Progenitor cell of endocrine pancreas (in vitro differentiated cells): Measurements from ENCODE around the gene B2M. TPM values are rescaled to one million over a fixed set of nuclear protein-coding genes. Genes with fewer than 3 reads are reported as not detected.

Experiments
- DNase-seq: peaks from one replicate; pipeline ENCODE4 v3.0.0; 2021; ENCODE audit warnings: low spot score; ENCODE audit not compliant: unreplicated experiment
- H3K27ac Mint-ChIP-seq: 2 replicates; pipeline ENCODE4 v1.8.0; 2021; ENCODE audit warnings: mild to moderate bottlenecking, moderate library complexity, mixed read lengths
- H3K27me3 Mint-ChIP-seq: 2 replicates; pipeline ENCODE4 v1.8.0; 2021; ENCODE audit warnings: mixed read lengths
- H3K36me3 Mint-ChIP-seq: 2 replicates; pipeline ENCODE4 v1.8.0; 2022; ENCODE audit warnings: mixed read lengths; ENCODE audit not compliant: insufficient read depth
- H3K4me1 Mint-ChIP-seq: 2 replicates; pipeline ENCODE4 v1.8.0; 2021; ENCODE audit warnings: low read depth, mixed read lengths
- H3K4me3 Mint-ChIP-seq: 2 replicates; pipeline ENCODE4 v1.8.0; 2021; ENCODE audit warnings: low read depth, mild to moderate bottlenecking, moderate library complexity, mixed read lengths
- H3K9me3 Mint-ChIP-seq: 2 replicates; pipeline ENCODE4 v1.8.0; 2021; ENCODE audit warnings: low read depth, mixed read lengths
- total RNA-seq: library from RNA; stranded (reverse); gene quantifications from 2 replicates; pipeline ENCODE4 v1.2.1, GENCODE V29; 2021
- TF ChIP-seq, protein P1 (sequence below): fragments of 200-600 bp; sonication (generic); IDR thresholded peaks from one replicate; pipeline ENCODE4 v1.5.0; 2021; ENCODE audit warnings: antibody characterized with exemption, mild to moderate bottlenecking; ENCODE audit not compliant: unreplicated experiment

The B2M gene
- total RNA-seq, 1 donor from 2014 or later, result 133 TPM

DNA sequence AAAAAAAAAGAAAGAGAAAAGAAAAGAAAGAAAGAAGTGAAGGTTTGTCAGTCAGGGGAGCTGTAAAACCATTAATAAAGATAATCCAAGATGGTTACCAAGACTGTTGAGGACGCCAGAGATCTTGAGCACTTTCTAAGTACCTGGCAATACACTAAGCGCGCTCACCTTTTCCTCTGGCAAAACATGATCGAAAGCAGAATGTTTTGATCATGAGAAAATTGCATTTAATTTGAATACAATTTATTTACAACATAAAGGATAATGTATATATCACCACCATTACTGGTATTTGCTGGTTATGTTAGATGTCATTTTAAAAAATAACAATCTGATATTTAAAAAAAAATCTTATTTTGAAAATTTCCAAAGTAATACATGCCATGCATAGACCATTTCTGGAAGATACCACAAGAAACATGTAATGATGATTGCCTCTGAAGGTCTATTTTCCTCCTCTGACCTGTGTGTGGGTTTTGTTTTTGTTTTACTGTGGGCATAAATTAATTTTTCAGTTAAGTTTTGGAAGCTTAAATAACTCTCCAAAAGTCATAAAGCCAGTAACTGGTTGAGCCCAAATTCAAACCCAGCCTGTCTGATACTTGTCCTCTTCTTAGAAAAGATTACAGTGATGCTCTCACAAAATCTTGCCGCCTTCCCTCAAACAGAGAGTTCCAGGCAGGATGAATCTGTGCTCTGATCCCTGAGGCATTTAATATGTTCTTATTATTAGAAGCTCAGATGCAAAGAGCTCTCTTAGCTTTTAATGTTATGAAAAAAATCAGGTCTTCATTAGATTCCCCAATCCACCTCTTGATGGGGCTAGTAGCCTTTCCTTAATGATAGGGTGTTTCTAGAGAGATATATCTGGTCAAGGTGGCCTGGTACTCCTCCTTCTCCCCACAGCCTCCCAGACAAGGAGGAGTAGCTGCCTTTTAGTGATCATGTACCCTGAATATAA, 2.0 kb downstream of the B2M start:
- Mint-ChIP-seq H3K4me1 (peaks cover 4% of the 10 kb centered on the region), H3K4me3 (peak overlapping the region; percentile 91), H3K36me3 (peaks cover 7% of the 10 kb centered on the region), H3K9me3 (no peaks in the 10 kb centered on the region), H3K27me3 (peaks cover 7% of the 10 kb centered on the region), H3K27ac (no peak overlapping the region)
- TF ChIP-seq, protein P1, sequence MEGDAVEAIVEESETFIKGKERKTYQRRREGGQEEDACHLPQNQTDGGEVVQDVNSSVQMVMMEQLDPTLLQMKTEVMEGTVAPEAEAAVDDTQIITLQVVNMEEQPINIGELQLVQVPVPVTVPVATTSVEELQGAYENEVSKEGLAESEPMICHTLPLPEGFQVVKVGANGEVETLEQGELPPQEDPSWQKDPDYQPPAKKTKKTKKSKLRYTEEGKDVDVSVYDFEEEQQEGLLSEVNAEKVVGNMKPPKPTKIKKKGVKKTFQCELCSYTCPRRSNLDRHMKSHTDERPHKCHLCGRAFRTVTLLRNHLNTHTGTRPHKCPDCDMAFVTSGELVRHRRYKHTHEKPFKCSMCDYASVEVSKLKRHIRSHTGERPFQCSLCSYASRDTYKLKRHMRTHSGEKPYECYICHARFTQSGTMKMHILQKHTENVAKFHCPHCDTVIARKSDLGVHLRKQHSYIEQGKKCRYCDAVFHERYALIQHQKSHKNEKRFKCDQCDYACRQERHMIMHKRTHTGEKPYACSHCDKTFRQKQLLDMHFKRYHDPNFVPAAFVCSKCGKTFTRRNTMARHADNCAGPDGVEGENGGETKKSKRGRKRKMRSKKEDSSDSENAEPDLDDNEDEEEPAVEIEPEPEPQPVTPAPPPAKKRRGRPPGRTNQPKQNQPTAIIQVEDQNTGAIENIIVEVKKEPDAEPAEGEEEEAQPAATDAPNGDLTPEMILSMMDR, result no peak
- DNase-seq, result no peak

DNA sequence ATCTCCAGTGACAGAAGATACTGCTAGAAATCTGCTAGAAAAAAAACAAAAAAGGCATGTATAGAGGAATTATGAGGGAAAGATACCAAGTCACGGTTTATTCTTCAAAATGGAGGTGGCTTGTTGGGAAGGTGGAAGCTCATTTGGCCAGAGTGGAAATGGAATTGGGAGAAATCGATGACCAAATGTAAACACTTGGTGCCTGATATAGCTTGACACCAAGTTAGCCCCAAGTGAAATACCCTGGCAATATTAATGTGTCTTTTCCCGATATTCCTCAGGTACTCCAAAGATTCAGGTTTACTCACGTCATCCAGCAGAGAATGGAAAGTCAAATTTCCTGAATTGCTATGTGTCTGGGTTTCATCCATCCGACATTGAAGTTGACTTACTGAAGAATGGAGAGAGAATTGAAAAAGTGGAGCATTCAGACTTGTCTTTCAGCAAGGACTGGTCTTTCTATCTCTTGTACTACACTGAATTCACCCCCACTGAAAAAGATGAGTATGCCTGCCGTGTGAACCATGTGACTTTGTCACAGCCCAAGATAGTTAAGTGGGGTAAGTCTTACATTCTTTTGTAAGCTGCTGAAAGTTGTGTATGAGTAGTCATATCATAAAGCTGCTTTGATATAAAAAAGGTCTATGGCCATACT, 4.0 kb downstream of the B2M start:
- H3K27me3 Mint-ChIP-seq, result peaks cover 7% of the 10 kb centered on the region
- DNase-seq, result no peak
- peaks cover 7% of the 10 kb centered on the region for H3K36me3 Mint-ChIP-seq
- H3K4me1 Mint-ChIP-seq, result peaks cover 4% of the 10 kb centered on the region
- TF ChIP-seq, protein P1, result no peak
- H3K9me3 Mint-ChIP-seq, result no peaks in the 10 kb centered on the region
- no peak overlapping the region for H3K4me3 Mint-ChIP-seq
- no peak overlapping the region for H3K27ac Mint-ChIP-seq

GRCh38 chr15:44715797-44716334, 4.5 kb downstream of the B2M start:
- no peak overlapping the region for H3K27ac Mint-ChIP-seq
- H3K36me3 Mint-ChIP-seq, result peaks cover 7% of the 10 kb centered on the region
- H3K4me3 Mint-ChIP-seq, result no peak overlapping the region
- no peak for DNase-seq
- H3K4me1 Mint-ChIP-seq, result peaks cover 4% of the 10 kb centered on the region
- H3K27me3 Mint-ChIP-seq, result peaks cover 7% of the 10 kb centered on the region
- H3K9me3 Mint-ChIP-seq, result no peaks in the 10 kb centered on the region
- TF ChIP-seq, protein P1, result no peak

- H3K27ac Mint-ChIP-seq, result no peak overlapping the region
- peaks cover 6% of the 10 kb centered on the region for H3K27me3 Mint-ChIP-seq
- peaks cover 2% of the 10 kb centered on the region for H3K4me1 Mint-ChIP-seq
- H3K4me3 Mint-ChIP-seq, result no peak overlapping the region
- TF ChIP-seq, protein P1, result no peak
- no peak for DNase-seq
- H3K9me3 Mint-ChIP-seq, result no peaks in the 10 kb centered on the region
- H3K36me3 Mint-ChIP-seq, result peaks cover 7% of the 10 kb centered on the region
Observed at GRCh38 chr15:44716983-44717602, 5.8 kb downstream of the B2M start.
